ENCODE data around the gene KLHL29.

DNA sequence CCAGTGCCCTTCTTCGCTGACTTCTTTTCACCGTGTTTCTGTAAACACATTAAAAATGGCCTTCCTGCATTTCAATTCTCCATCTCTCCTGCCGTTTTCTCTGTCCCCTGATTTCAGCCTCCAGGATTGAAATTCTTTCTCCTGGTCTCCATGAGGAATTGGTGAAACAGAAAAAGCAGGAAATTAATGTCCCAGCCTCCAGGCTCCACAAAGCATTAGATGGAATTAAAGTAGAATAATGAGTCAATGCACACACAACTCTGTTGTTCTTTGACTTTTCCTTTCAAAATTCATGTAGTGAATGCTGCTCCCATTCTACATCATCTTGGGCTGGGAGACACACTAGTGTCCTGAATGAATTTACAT, 209.5 kb downstream of the KLHL29 start:
- TF ChIP-seq, protein P1, sequence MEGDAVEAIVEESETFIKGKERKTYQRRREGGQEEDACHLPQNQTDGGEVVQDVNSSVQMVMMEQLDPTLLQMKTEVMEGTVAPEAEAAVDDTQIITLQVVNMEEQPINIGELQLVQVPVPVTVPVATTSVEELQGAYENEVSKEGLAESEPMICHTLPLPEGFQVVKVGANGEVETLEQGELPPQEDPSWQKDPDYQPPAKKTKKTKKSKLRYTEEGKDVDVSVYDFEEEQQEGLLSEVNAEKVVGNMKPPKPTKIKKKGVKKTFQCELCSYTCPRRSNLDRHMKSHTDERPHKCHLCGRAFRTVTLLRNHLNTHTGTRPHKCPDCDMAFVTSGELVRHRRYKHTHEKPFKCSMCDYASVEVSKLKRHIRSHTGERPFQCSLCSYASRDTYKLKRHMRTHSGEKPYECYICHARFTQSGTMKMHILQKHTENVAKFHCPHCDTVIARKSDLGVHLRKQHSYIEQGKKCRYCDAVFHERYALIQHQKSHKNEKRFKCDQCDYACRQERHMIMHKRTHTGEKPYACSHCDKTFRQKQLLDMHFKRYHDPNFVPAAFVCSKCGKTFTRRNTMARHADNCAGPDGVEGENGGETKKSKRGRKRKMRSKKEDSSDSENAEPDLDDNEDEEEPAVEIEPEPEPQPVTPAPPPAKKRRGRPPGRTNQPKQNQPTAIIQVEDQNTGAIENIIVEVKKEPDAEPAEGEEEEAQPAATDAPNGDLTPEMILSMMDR (IDR thresholded peaks at IDR 0.05 in 2 of 3, conservative IDR thresholded peaks at IDR 0.05 in 1 of 3; ENCODE audit: borderline replicate concordance in 1 of 3, insufficient read depth in 1 of 3, low read depth in 2 of 3, low read length in 2 of 3): no peak
- TF ChIP-seq, protein P2, sequence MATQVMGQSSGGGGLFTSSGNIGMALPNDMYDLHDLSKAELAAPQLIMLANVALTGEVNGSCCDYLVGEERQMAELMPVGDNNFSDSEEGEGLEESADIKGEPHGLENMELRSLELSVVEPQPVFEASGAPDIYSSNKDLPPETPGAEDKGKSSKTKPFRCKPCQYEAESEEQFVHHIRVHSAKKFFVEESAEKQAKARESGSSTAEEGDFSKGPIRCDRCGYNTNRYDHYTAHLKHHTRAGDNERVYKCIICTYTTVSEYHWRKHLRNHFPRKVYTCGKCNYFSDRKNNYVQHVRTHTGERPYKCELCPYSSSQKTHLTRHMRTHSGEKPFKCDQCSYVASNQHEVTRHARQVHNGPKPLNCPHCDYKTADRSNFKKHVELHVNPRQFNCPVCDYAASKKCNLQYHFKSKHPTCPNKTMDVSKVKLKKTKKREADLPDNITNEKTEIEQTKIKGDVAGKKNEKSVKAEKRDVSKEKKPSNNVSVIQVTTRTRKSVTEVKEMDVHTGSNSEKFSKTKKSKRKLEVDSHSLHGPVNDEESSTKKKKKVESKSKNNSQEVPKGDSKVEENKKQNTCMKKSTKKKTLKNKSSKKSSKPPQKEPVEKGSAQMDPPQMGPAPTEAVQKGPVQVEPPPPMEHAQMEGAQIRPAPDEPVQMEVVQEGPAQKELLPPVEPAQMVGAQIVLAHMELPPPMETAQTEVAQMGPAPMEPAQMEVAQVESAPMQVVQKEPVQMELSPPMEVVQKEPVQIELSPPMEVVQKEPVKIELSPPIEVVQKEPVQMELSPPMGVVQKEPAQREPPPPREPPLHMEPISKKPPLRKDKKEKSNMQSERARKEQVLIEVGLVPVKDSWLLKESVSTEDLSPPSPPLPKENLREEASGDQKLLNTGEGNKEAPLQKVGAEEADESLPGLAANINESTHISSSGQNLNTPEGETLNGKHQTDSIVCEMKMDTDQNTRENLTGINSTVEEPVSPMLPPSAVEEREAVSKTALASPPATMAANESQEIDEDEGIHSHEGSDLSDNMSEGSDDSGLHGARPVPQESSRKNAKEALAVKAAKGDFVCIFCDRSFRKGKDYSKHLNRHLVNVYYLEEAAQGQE (IDR thresholded peaks at IDR 0.05; ENCODE audit: low read depth): no peak
- TF ChIP-seq JUND (IDR thresholded peaks at IDR 0.05): no peak
- no peak for TF ChIP-seq EGR1 (IDR thresholded peaks at IDR 0.05; ENCODE audit: low read depth)
- TF ChIP-seq, protein P3, sequence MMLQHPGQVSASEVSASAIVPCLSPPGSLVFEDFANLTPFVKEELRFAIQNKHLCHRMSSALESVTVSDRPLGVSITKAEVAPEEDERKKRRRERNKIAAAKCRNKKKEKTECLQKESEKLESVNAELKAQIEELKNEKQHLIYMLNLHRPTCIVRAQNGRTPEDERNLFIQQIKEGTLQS (IDR thresholded peaks at IDR 0.05): no peak
- TF ChIP-seq CEBPB (IDR thresholded peaks at IDR 0.05; ENCODE audit: low read depth): no peak
- TF ChIP-seq POLR2A (IDR thresholded peaks at IDR 0.05; ENCODE audit: borderline replicate concordance, extremely low read depth, insufficient read depth, insufficient read length): no peak
- TF ChIP-seq TCF7L2 (IDR thresholded peaks at IDR 0.05; ENCODE audit: borderline replicate concordance, extremely low read depth, insufficient read depth, insufficient read length): no peak
